Smooth muscle cell (in vitro differentiated cells): Measurements from ENCODE around the gene CHST15. TPM values are rescaled to one million over a fixed set of nuclear protein-coding genes. Genes with fewer than 3 reads are reported as not detected.

Experiments used
- DNase-seq: peaks from one replicate; lab custom pipeline; 2025; ENCODE audit not compliant: unreplicated experiment; lab: John Stamatoyannopoulos, UW
- H2AFZ ChIP-seq: fragments of 200-600 bp; sonication (generic); 2 replicates; pipeline ENCODE4 v1.6.0; 2016; ENCODE audit warnings: antibody characterized with exemption, low read depth, mild to moderate bottlenecking
- H3F3A ChIP-seq: fragments of 200-600 bp; sonication (generic); 2 replicates; pipeline ENCODE4 v1.6.0; 2017; ENCODE audit warnings: antibody characterized with exemption, low read depth
- H3K27ac ChIP-seq: fragments of 200-600 bp; sonication (generic); 2 replicates; pipeline ENCODE4 v1.5.1; 2016; ENCODE audit warnings: low read depth, mild to moderate bottlenecking
- H3K27me3 ChIP-seq: fragments of 200-600 bp; sonication (generic); 2 replicates; pipeline ENCODE4 v1.6.1; 2016; ENCODE audit warnings: low read depth, mild to moderate bottlenecking
- H3K36me3 ChIP-seq: fragments of 200-600 bp; sonication (generic); 2 replicates; pipeline ENCODE4 v1.5.1; 2016; ENCODE audit warnings: low read depth
- H3K4me1 ChIP-seq: fragments of 200-600 bp; sonication (generic); 2 replicates; pipeline ENCODE4 v1.5.1; 2016; ENCODE audit warnings: low read depth
- H3K4me2 ChIP-seq: fragments of 200-600 bp; sonication (generic); 2 replicates; pipeline ENCODE4 v1.6.0; 2016; ENCODE audit warnings: mild to moderate bottlenecking
- H3K4me3 ChIP-seq: fragments of 200-600 bp; sonication (generic); 2 replicates; pipeline ENCODE4 v1.5.1; 2016; ENCODE audit warnings: mild to moderate bottlenecking
- H3K79me2 ChIP-seq: fragments of 200-600 bp; sonication (generic); 2 replicates; pipeline ENCODE4 v1.6.0; 2016; ENCODE audit warnings: low read depth, mild to moderate bottlenecking
- H3K9ac ChIP-seq: fragments of 200-600 bp; sonication (generic); 2 replicates; pipeline ENCODE4 v1.6.0; 2016; ENCODE audit warnings: low read depth
- H3K9me3 ChIP-seq: fragments of 200-600 bp; sonication (generic); replicated peaks from 2 replicates; pipeline ENCODE4 v1.5.1; 2016; ENCODE audit warnings: low read depth
- H4K20me1 ChIP-seq: fragments of 200-600 bp; sonication (generic); 2 replicates; pipeline ENCODE4 v1.6.0; 2016; ENCODE audit warnings: low read depth
- WGBS: methylation state at CpG from one replicate; pipeline ENCODE4 v1.1.7; 2016; ENCODE audit warnings: low lambda C conversion rate; 5-methylcytosine and 5-hydroxymethylcytosine counted together
- polyA plus RNA-seq: library from polyadenylated mRNA; unstranded; fragments of >200 nt; fragmentation: Nextera tagmentation; extraction: Ambion mirVana; gene quantifications from 2 replicates; pipeline ENCODE4 v1.2.1, GENCODE V29; 2016
- total RNA-seq: library from RNA; depleted of rRNA; stranded (reverse); fragments of >200 nt; gene quantifications from 2 replicates; pipeline ENCODE4 v1.2.3, GENCODE V29; 2014
- TF ChIP-seq, protein P1 (sequence below): fragments of 200-600 bp; sonication (generic); IDR thresholded peaks from 2 replicates; pipeline ENCODE4 v1.5.1; 2017; ENCODE audit warnings: borderline replicate concordance, mild to moderate bottlenecking, antibody characterized with exemption; ENCODE audit not compliant: insufficient read depth, poor library complexity, severe bottlenecking

Gene CHST15
- total and polyA plus RNA-seq, 2 experiments from 2014 or later = 14.1 to 20.4 TPM

DNA sequence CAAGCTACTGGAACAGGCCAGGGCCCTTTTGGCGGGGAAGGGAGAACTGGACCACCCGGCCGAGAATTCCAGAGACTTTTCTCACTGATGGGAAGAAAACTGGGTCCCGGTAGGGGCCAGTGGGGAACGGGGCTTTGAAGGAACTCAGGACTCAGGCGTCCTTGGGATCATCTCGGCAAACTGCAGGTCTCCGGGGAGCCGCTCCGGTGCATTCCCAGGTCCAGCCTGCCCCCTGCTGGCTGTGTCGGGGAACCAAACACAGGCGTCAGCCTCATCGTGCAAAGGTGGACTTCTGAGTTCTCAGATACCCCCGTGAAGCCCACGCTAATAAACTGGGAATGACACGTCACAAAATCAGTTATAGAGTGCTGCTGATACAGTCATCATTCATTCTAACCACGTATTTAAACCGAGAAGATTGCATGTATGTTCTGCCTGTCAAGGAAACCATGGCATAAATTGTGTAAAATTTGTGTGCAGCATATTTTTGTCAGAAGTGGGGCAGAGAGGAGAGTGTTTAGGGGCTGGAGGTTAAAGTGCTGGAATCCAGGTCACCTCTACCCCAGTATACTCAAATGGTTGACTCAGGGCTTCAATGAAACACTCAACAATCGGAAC lies 125.7 kb downstream of the CHST15 start:
- no peaks in the 10 kb centered on the region for H3K4me1 ChIP-seq
- 11% methylated on average over 19 of the region's 19 CpGs for WGBS
- H3K4me3 ChIP-seq = no peak overlapping the region
- H3K79me2 ChIP-seq = no peaks in the 10 kb centered on the region
- DNase-seq = peak; percentile 35
- no peak overlapping the region for H3K9ac ChIP-seq
- no peak overlapping the region for H3K4me2 ChIP-seq
- H3K9me3 ChIP-seq = no peaks in the 10 kb centered on the region
- no peaks in the 10 kb centered on the region for H3F3A ChIP-seq
- no peak overlapping the region for H2AFZ ChIP-seq
- no peaks in the 10 kb centered on the region for H3K36me3 ChIP-seq
- H4K20me1 ChIP-seq = no peaks in the 10 kb centered on the region
- H3K27ac ChIP-seq = no peak overlapping the region
- TF ChIP-seq, protein P1, sequence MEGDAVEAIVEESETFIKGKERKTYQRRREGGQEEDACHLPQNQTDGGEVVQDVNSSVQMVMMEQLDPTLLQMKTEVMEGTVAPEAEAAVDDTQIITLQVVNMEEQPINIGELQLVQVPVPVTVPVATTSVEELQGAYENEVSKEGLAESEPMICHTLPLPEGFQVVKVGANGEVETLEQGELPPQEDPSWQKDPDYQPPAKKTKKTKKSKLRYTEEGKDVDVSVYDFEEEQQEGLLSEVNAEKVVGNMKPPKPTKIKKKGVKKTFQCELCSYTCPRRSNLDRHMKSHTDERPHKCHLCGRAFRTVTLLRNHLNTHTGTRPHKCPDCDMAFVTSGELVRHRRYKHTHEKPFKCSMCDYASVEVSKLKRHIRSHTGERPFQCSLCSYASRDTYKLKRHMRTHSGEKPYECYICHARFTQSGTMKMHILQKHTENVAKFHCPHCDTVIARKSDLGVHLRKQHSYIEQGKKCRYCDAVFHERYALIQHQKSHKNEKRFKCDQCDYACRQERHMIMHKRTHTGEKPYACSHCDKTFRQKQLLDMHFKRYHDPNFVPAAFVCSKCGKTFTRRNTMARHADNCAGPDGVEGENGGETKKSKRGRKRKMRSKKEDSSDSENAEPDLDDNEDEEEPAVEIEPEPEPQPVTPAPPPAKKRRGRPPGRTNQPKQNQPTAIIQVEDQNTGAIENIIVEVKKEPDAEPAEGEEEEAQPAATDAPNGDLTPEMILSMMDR = peak; percentile 96
- H3K27me3 ChIP-seq = peaks cover 41% of the 10 kb centered on the region

DNA sequence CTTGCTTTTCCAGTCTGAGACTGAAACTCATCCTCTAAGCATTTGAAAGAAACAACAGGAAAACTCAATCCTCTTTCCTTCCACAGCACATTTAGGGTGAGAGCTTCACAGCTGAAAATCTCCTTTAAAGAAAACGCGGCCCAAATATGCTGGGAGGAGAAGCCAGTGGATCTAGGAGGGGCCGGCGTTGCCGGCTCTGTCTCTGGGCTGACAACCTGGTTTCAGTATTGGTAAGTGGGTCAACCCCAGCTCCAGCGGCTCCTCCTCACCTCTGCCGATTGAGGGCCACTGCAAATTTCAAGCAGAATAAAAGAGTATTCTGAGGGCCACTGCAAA lies 126.5 kb downstream of the CHST15 start:
- Histone ChIP-seq H3K9me3 (no peaks in the 10 kb centered on the region), H3K9ac (no peak overlapping the region), H3K4me2 (no peak overlapping the region), H3K27ac (no peak overlapping the region), H3K36me3 (no peaks in the 10 kb centered on the region), H3K4me3 (no peak overlapping the region), H2AFZ (no peak overlapping the region), H3K27me3 (peaks cover 36% of the 10 kb centered on the region), H3K79me2 (no peaks in the 10 kb centered on the region), H3F3A (no peaks in the 10 kb centered on the region), H3K4me1 (no peaks in the 10 kb centered on the region), H4K20me1 (no peaks in the 10 kb centered on the region)
- TF ChIP-seq, protein P1 = no peak
- 86% methylated on average over 7 of the region's 7 CpGs for WGBS
- DNase-seq = no peak

DNA sequence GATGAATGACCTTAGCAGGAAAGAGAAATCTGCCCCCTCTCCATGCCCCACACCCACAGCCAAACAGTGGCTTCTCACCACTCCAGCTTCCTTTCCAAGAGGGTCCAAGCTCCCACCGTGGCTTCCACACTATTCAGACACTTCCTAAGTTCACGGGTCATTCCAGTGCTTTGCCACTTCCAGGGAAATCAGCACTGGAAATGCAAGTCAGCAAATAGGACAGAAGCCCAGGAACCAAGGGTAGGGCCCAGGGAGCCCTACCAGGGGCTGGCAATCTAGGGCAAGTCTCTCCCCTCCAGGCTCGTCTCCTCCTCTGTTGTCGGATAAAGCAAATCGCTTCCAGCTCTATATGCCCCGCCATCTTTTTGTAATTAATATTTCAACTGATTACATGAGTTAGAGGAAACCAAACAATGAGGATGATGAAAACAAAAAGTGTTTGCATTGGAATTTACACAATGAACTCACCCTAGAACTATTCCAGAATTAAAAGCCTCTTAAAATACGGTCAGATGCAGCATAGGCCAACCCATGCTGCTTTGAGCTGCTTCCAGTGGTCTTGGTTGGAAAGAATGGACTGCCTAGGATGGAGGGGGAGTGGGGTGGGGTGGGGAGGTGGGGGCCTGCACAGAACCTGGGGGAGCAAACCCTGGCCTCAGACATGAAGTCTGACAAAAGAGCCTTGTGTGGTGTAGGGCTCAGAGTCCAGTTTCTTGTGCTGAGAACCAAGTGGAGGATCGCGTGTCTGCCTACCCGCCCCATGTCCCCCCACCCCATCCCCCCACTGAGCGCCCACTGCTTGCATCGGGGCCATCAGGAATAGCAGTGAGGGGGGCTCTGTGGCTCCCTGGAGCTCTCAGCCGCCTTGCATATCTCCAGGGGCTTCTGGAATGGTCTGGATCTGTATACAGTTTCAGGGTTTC lies 127.2 kb downstream of the CHST15 start:
- no peak overlapping the region for H3K27ac ChIP-seq
- H3K79me2 ChIP-seq = no peaks in the 10 kb centered on the region
- TF ChIP-seq, protein P1 = no peak
- no peak for DNase-seq
- no peak overlapping the region for H2AFZ ChIP-seq
- H3K4me1 ChIP-seq = no peaks in the 10 kb centered on the region
- H3K27me3 ChIP-seq = peaks cover 30% of the 10 kb centered on the region
- no peaks in the 10 kb centered on the region for H3K36me3 ChIP-seq
- no peak overlapping the region for H3K9ac ChIP-seq
- no peaks in the 10 kb centered on the region for H3K9me3 ChIP-seq
- H3F3A ChIP-seq = no peaks in the 10 kb centered on the region
- no peak overlapping the region for H3K4me2 ChIP-seq
- H3K4me3 ChIP-seq = no peak overlapping the region
- WGBS = 75% methylated on average over 13 of the region's 13 CpGs
- no peaks in the 10 kb centered on the region for H4K20me1 ChIP-seq

- H2AFZ ChIP-seq = no peak overlapping the region
- H3K4me2 ChIP-seq = no peak overlapping the region
- 89% methylated on average over 3 of the region's 3 CpGs for WGBS
- H3K4me1 ChIP-seq = no peaks in the 10 kb centered on the region
- H3K27me3 ChIP-seq = peaks cover 19% of the 10 kb centered on the region
- no peak for DNase-seq
- TF ChIP-seq, protein P1 = no peak
- no peaks in the 10 kb centered on the region for H3K9me3 ChIP-seq
- no peak overlapping the region for H3K9ac ChIP-seq
- no peaks in the 10 kb centered on the region for H3K79me2 ChIP-seq
- no peaks in the 10 kb centered on the region for H4K20me1 ChIP-seq
- H3K4me3 ChIP-seq = no peak overlapping the region
- H3K36me3 ChIP-seq = no peaks in the 10 kb centered on the region
- no peak overlapping the region for H3K27ac ChIP-seq
- no peaks in the 10 kb centered on the region for H3F3A ChIP-seq
These were observed 128.4 kb downstream of the CHST15 start for GRCh38 chr10:123964953-123965352.
